Measurements from ENCODE around the gene DRC7. TPM values are rescaled to one million over a fixed set of nuclear protein-coding genes. Genes with fewer than 3 reads are reported as not detected.

The DRC7 gene
- total RNA-seq, 1 experiment from 2014 or later: 0.72 TPM

DNA sequence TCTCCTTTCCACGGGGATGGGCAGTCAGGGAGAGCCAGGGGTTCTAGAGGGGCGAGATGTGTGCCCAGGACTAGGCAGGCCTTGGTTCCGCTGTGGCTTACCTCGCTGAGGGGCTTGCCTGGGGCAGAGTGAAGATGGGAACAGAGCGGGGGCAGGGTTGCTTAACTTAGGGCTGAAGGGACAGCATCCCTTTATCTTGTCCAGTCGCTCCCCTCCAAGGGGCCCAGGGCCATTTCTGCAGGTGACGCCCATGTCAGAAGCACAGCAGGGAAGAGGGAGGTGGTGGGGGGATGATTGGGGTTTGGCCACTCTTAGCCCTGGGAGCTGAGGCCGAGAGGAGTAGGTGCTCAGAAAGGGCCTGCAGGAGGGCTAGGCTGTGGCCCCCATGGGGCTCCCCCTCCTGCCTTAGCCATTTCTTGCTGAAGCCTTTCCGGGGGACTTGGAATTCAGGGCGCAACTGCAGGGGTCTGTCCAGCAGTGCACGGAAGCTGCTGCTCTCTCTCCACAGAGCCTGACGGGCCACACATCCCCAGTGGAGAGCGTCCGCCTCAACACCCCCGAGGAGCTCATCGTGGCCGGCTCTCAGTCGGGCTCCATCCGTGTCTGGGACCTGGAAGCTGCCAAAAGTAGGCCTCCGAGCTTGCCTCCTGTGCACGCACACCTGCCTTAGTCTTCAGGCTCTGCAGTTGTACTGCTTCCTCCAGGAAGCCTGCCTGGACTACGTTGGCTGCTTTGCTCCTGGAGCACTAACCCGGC is 49.5 kb downstream of the DRC7 start:
- no peak overlapping the region for H3K4me3 Mint-ChIP-seq
- Histone ChIP-seq H3K18ac (ENCODE audit: insufficient read length, low read depth, low read length) (no peak overlapping the region), H2BK20ac (ENCODE audit: low read depth, low read length, poor library complexity, severe bottlenecking) (no peak overlapping the region), H2BK5ac (ENCODE audit: insufficient read length, low read length) (no peak overlapping the region), H3K23ac (ENCODE audit: insufficient read length, low read depth, low read length) (no peak overlapping the region), H3K56ac (ENCODE audit: insufficient read length, low read depth, low read length) (no peak overlapping the region), H4K91ac (ENCODE audit: insufficient read length, low read depth, low read length) (no peak overlapping the region), H3K27me3 (ENCODE audit: insufficient read depth, low read length) (no peaks in the 10 kb centered on the region), H4K8ac (replicated peaks; ENCODE audit: insufficient read length, low read depth, low read length) (no peak overlapping the region), H3K14ac (ENCODE audit: insufficient read depth, low read length) (no peak overlapping the region), H3K4me2 (ENCODE audit: insufficient read depth, insufficient read length, low read length) (no peak overlapping the region), H4K20me1 (ENCODE audit: control insufficient read depth, insufficient read depth, insufficient read length) (peaks cover 3% of the 10 kb centered on the region), H3T11ph (ENCODE audit: low read length) (no peak overlapping the region), H2BK120ac (ENCODE audit: low read depth, low read length, poor library complexity, severe bottlenecking) (no peak overlapping the region), H3K9ac (ENCODE audit: extremely low read depth, insufficient read length, low read length) (no peak overlapping the region), H3K79me2 (ENCODE audit: insufficient read depth, low read length) (no peaks in the 10 kb centered on the region), H3K4ac (ENCODE audit: low read depth, low read length) (no peak overlapping the region), H3K27ac (ENCODE audit: insufficient read length, low read depth, low read length) (no peak overlapping the region), H4K5ac (ENCODE audit: insufficient read length, low read depth, low read length) (no peak overlapping the region), H3K79me1 (ENCODE audit: insufficient read depth, low read depth, low read length, poor library complexity, severe bottlenecking) (no peaks in the 10 kb centered on the region), H2BK12ac (ENCODE audit: insufficient read length, low read depth, low read length) (no peak overlapping the region), H3K4me1 (ENCODE audit: insufficient read depth, low read length) (no peaks in the 10 kb centered on the region), H2AK5ac (ENCODE audit: insufficient read length, low read length) (no peak overlapping the region), H3K23me2 (ENCODE audit: insufficient read length, low read depth, low read length, poor library complexity, severe bottlenecking) (no peaks in the 10 kb centered on the region), H2AFZ (ENCODE audit: low read length) (no peak overlapping the region), H2BK15ac (ENCODE audit: low read depth, low read length) (no peak overlapping the region; the same call in 1 of the 2 replicates), H3K9me3 (ENCODE audit: control insufficient read depth, low read depth, low read length) (no peaks in the 10 kb centered on the region)
- TF ChIP-seq, protein P1, sequence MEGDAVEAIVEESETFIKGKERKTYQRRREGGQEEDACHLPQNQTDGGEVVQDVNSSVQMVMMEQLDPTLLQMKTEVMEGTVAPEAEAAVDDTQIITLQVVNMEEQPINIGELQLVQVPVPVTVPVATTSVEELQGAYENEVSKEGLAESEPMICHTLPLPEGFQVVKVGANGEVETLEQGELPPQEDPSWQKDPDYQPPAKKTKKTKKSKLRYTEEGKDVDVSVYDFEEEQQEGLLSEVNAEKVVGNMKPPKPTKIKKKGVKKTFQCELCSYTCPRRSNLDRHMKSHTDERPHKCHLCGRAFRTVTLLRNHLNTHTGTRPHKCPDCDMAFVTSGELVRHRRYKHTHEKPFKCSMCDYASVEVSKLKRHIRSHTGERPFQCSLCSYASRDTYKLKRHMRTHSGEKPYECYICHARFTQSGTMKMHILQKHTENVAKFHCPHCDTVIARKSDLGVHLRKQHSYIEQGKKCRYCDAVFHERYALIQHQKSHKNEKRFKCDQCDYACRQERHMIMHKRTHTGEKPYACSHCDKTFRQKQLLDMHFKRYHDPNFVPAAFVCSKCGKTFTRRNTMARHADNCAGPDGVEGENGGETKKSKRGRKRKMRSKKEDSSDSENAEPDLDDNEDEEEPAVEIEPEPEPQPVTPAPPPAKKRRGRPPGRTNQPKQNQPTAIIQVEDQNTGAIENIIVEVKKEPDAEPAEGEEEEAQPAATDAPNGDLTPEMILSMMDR (conservative IDR thresholded peaks at IDR 0.05): no peak
- H3K9me3 Mint-ChIP-seq: no peaks in the 10 kb centered on the region
- H3K27me3 Mint-ChIP-seq (ENCODE audit: low read depth): no peaks in the 10 kb centered on the region; the same call in 1 of the 2 replicates
- no peaks in the 10 kb centered on the region for H3K4me1 Mint-ChIP-seq
- no CpG with 5 or more reads among the region's 23 CpGs for WGBS (ENCODE audit: extremely low coverage, insufficient read length, low lambda C conversion rate)
- peak overlapping the region in 2 of 3 experiments; percentile 0 to 37; a peak in 2 of 7 replicates for H3K27ac Mint-ChIP-seq
- peak; percentile 27 for DNase-seq
- peaks cover 5% of the 10 kb centered on the region in 3 experiments; a peak in 3 of 7 replicates for H3K36me3 Mint-ChIP-seq (ENCODE audit: insufficient read depth in 1 of 3, low read depth in 3 of 3)
